Spinal cord (tissue), 10 donors: Measurements from ENCODE around the gene ZNF48. TPM values are rescaled to one million over a fixed set of nuclear protein-coding genes. Genes with fewer than 3 reads are reported as not detected.

Source experiments
- DNase-seq, 6 donors: peaks; one replicate each; pipeline versions ENCODE4 v3.0.0 to v3.0.0-alpha.2; 2013 to 2015; ENCODE audit warnings: low spot score in 6 of 6, low read depth in 4 of 6
- H3K27ac ChIP-seq: one replicate; pipeline ENCODE4 v1.5.1; 2013; ENCODE audit warnings: low read depth, low read length, control low read depth
- H3K27me3 ChIP-seq: one replicate; pipeline ENCODE4 v1.6.1; 2013; ENCODE audit warnings: low read length; ENCODE audit not compliant: control insufficient read depth, insufficient read depth
- H3K36me3 ChIP-seq: one replicate; pipeline ENCODE4 v1.6.1; 2013; ENCODE audit warnings: low read length; ENCODE audit not compliant: control insufficient read depth, insufficient read depth
- H3K4me1 ChIP-seq: one replicate; pipeline ENCODE4 v1.6.1; 2013; ENCODE audit warnings: low read length; ENCODE audit not compliant: control insufficient read depth, insufficient read depth
- H3K4me3 ChIP-seq: one replicate; pipeline ENCODE4 v1.5.1; 2013; ENCODE audit warnings: low read depth, low read length, control low read depth
- H3K9me3 ChIP-seq: one replicate; pipeline ENCODE4 v1.6.1; 2013; ENCODE audit warnings: low read length; ENCODE audit not compliant: control insufficient read depth, insufficient read depth
- WGBS: methylation state at CpG from one replicate; pipeline ENCODE4 v1.1.5; 2013; ENCODE audit warnings: missing lambda C conversion rate; ENCODE audit not compliant: insufficient coverage; 5-methylcytosine and 5-hydroxymethylcytosine counted together
- polyA plus RNA-seq, 2 donors: library from polyadenylated mRNA; unstranded; fragments of 120-200 nt; gene quantifications; one replicate each; pipeline ENCODE4 v1.2.1, GENCODE V29; 2013; ENCODE audit not compliant: insufficient read length in 2 of 2
- small RNA-seq: library from RNA; depleted of rRNA; stranded (forward); fragments of <200 nt; gene quantifications from one replicate; pipeline ENCODE3, GENCODE V24; 2014; ENCODE audit warnings: low replicate concordance
- total RNA-seq, 2 donors: library from RNA; depleted of rRNA in 1 of 2; stranded (reverse); fragments of 120-200 nt in 1 of 2; fragments of >200 nt in 1 of 2; gene quantifications; one replicate each; pipeline versions ENCODE4 v1.2.3 to v1.2.4, GENCODE V29; 2013 to 2014
- donor health status: healthy.

ZNF48 gene
- total and polyA plus RNA-seq, 4 donors = 9.5 to 19.2 (median 15.3) TPM

GRCh38 chr16:30447512-30448226, 52.4 kb downstream of the ZNF48 start:
- H3K9me3 ChIP-seq = peaks cover 2% of the 10 kb centered on the region
- DNase-seq = no peak
- WGBS = 87% methylated on average over 6 of the region's 12 CpGs

GRCh38 chr16:30449116-30449435, 53.9 kb downstream of the ZNF48 start:
- Histone ChIP-seq H3K36me3 (peaks cover 4% of the 10 kb centered on the region), H3K9me3 (no peaks in the 10 kb centered on the region), H3K27me3 (no peaks in the 10 kb centered on the region), H3K4me1 (peaks cover 18% of the 10 kb centered on the region), H3K27ac (no peak overlapping the region), H3K4me3 (no peak overlapping the region)
- 100% methylated on average over 1 of the region's 3 CpGs for WGBS
- no peak for DNase-seq

More at GRCh38 chr16:30447512-30448226, 52.4 kb downstream of the ZNF48 start:
- Histone ChIP-seq H3K27me3 (no peaks in the 10 kb centered on the region), H3K4me1 (peaks cover 20% of the 10 kb centered on the region), H3K27ac (no peak overlapping the region), H3K36me3 (peaks cover 8% of the 10 kb centered on the region), H3K4me3 (no peak overlapping the region)

Small RNA genes lying within 50 kb of the gene (small RNA-seq; reads per million reads assigned to genes)
- gene RF00406 = 0.18 reads per million

Other genes with a start within 250 kb of the ZNF48 start
- 10 to 100 TPM; 13.8 to 25.8 TPM for gene CORO1A, start 211.8 kb upstream of the ZNF48 start, total RNA-seq
- 10 to 100 TPM; 44.8 to 50.6 TPM for gene CORO1A, start 211.8 kb upstream of the ZNF48 start, polyA plus RNA-seq
- gene BOLA2B, start 201.8 kb upstream of the ZNF48 start, total RNA-seq = 100 to 1,000 TPM in 1 of 2 donors, 10 to 100 TPM in 1; 10.1 to 102 TPM
- gene BOLA2B, start 201.8 kb upstream of the ZNF48 start, polyA plus RNA-seq = 10 to 100 TPM; 37.8 to 45.9 TPM
- gene SLX1A, start 201.5 kb upstream of the ZNF48 start, total RNA-seq = 10 to 100 TPM in 1 of 2 donors, 1 to 10 TPM in 1; 4.5 to 24.0 TPM
- gene SLX1A, start 201.5 kb upstream of the ZNF48 start, polyA plus RNA-seq = 10 to 100 TPM; 32.5 to 47.2 TPM
- gene SULT1A3, start 196.2 kb upstream of the ZNF48 start, total RNA-seq = 10 to 100 TPM in 1 of 2 donors, 1 to 10 TPM in 1; 1.5 to 17.4 TPM
- gene SULT1A3, start 196.2 kb upstream of the ZNF48 start, polyA plus RNA-seq = 10 to 100 TPM; 16.9 to 21.3 TPM
- 1 to 10 TPM; 3.0 to 4.3 TPM for gene NPIPB13, start 146.9 kb upstream of the ZNF48 start, total RNA-seq
- gene NPIPB13, start 146.9 kb upstream of the ZNF48 start, polyA plus RNA-seq = 10 to 100 TPM in 1 of 2 donors, 1 to 10 TPM in 1; 5.6 to 32.5 TPM
- 10 to 100 TPM; 26.7 to 49.9 TPM for gene CD2BP2, start 40.1 kb upstream of the ZNF48 start, total RNA-seq
- 10 to 100 TPM; 60.6 to 63.9 TPM for gene CD2BP2, start 40.1 kb upstream of the ZNF48 start, polyA plus RNA-seq
- 10 to 100 TPM; 26.0 to 31.4 TPM for gene TBC1D10B, start 24.9 kb upstream of the ZNF48 start, total RNA-seq
- gene TBC1D10B, start 24.9 kb upstream of the ZNF48 start, polyA plus RNA-seq = 10 to 100 TPM; 65.9 to 74.1 TPM
- 1 to 10 TPM; 3.0 to 3.4 TPM for gene MYL11, start 20.6 kb upstream of the ZNF48 start, total RNA-seq
- 10 to 100 TPM in 1 of 2 donors, 1 to 10 TPM in 1; 1.4 to 11.4 TPM for gene MYL11, start 20.6 kb upstream of the ZNF48 start, polyA plus RNA-seq
- under 1 TPM; 0.10 to 0.44 TPM for gene SEPTIN1, start 12.9 kb upstream of the ZNF48 start, total RNA-seq
- 1 to 10 TPM; 5.0 to 5.9 TPM for gene SEPTIN1, start 12.9 kb upstream of the ZNF48 start, polyA plus RNA-seq
- gene ZNF771, start 12.2 kb downstream of the ZNF48 start, total RNA-seq = 10 to 100 TPM in 1 of 2 donors, 1 to 10 TPM in 1; 8.1 to 13.5 TPM
- 10 to 100 TPM; 19.3 to 20.5 TPM for gene ZNF771, start 12.2 kb downstream of the ZNF48 start, polyA plus RNA-seq
- gene DCTPP1, start 34.6 kb downstream of the ZNF48 start, total RNA-seq = 10 to 100 TPM; 18.1 to 23.0 TPM
- gene DCTPP1, start 34.6 kb downstream of the ZNF48 start, polyA plus RNA-seq = 10 to 100 TPM; 47.6 to 49.5 TPM
- 10 to 100 TPM in 1 of 2 donors, 1 to 10 TPM in 1; 6.8 to 14.2 TPM for gene SEPHS2, start 50.5 kb downstream of the ZNF48 start, total RNA-seq
- gene SEPHS2, start 50.5 kb downstream of the ZNF48 start, polyA plus RNA-seq = 10 to 100 TPM; 33.8 to 37.1 TPM
- 1 to 10 TPM; 1.2 to 4.9 TPM for gene ITGAL, start 77.3 kb downstream of the ZNF48 start, total RNA-seq
- 1 to 10 TPM; 2.5 to 4.8 TPM for gene ITGAL, start 77.3 kb downstream of the ZNF48 start, polyA plus RNA-seq
- gene ZNF768, start 131.1 kb downstream of the ZNF48 start, total RNA-seq = 10 to 100 TPM; 11.2 to 37.4 TPM
- 10 to 100 TPM; 54.3 to 55.7 TPM for gene ZNF768, start 131.1 kb downstream of the ZNF48 start, polyA plus RNA-seq
- gene ZNF747, start 139.4 kb downstream of the ZNF48 start, total RNA-seq = 10 to 100 TPM in 1 of 2 donors, 1 to 10 TPM in 1; 8.8 to 13.1 TPM
- gene ZNF747, start 139.4 kb downstream of the ZNF48 start, polyA plus RNA-seq = 10 to 100 TPM in 1 of 2 donors, 1 to 10 TPM in 1; 9.2 to 10.6 TPM
- 10 to 100 TPM in 1 of 2 donors, 1 to 10 TPM in 1; 5.6 to 10.7 TPM for gene ZNF764, start 163.0 kb downstream of the ZNF48 start, total RNA-seq
- 10 to 100 TPM in 1 of 2 donors, 1 to 10 TPM in 1; 9.7 to 15.5 TPM for gene ZNF764, start 163.0 kb downstream of the ZNF48 start, polyA plus RNA-seq
- 10 to 100 TPM in 1 of 2 donors, 1 to 10 TPM in 1; 4.5 to 21.3 TPM for gene ZNF688, start 176.3 kb downstream of the ZNF48 start, total RNA-seq
- gene ZNF688, start 176.3 kb downstream of the ZNF48 start, polyA plus RNA-seq = 10 to 100 TPM; 20.4 to 23.0 TPM
- gene ZNF785, start 190.3 kb downstream of the ZNF48 start, total RNA-seq = 10 to 100 TPM; 12.5 to 18.2 TPM
- gene ZNF785, start 190.3 kb downstream of the ZNF48 start, polyA plus RNA-seq = 10 to 100 TPM; 20.8 to 37.7 TPM
- 10 to 100 TPM in 1 of 2 donors, 1 to 10 TPM in 1; 6.5 to 10.0 TPM for gene ZNF689, start 215.0 kb downstream of the ZNF48 start, total RNA-seq
- 10 to 100 TPM; 15.1 to 15.7 TPM for gene ZNF689, start 215.0 kb downstream of the ZNF48 start, polyA plus RNA-seq